Nephron progenitor cell (in vitro differentiated cells): Measurements from ENCODE around the gene RPH3AL.

Experiments
- DNase-seq: peaks from one replicate; pipeline ENCODE4 v3.0.0; 2021
- H3K27ac Mint-ChIP-seq: 2 replicates; pipeline ENCODE4 v1.8.0; 2021; ENCODE audit warnings: mild to moderate bottlenecking, moderate library complexity, mixed read lengths
- H3K27me3 Mint-ChIP-seq: 2 replicates; pipeline ENCODE4 v1.8.0; 2021; ENCODE audit warnings: mild to moderate bottlenecking, low read depth, mixed read lengths; ENCODE audit not compliant: poor library complexity
- H3K36me3 Mint-ChIP-seq: 2 replicates; pipeline ENCODE4 v1.8.0; 2021; ENCODE audit warnings: low read depth, mixed read lengths
- H3K4me1 Mint-ChIP-seq: 2 replicates; pipeline ENCODE4 v1.8.0; 2021; ENCODE audit warnings: mixed read lengths
- H3K4me3 Mint-ChIP-seq: 2 replicates; pipeline ENCODE4 v1.8.0; 2021; ENCODE audit warnings: mild to moderate bottlenecking, moderate library complexity, mixed read lengths
- H3K9me3 Mint-ChIP-seq: 2 replicates; pipeline ENCODE4 v1.8.0; 2021; ENCODE audit warnings: mild to moderate bottlenecking, moderate library complexity, mixed read lengths
- TF ChIP-seq, protein P1 (sequence below): fragments of 200-600 bp; sonication (generic); IDR thresholded peaks from 2 replicates; pipeline ENCODE4 v1.5.0; 2021; ENCODE audit warnings: antibody characterized with exemption

RPH3AL gene

GRCh38 chr17:279776-280175, 72.8 kb downstream of the RPH3AL start:
- TF ChIP-seq, protein P1, sequence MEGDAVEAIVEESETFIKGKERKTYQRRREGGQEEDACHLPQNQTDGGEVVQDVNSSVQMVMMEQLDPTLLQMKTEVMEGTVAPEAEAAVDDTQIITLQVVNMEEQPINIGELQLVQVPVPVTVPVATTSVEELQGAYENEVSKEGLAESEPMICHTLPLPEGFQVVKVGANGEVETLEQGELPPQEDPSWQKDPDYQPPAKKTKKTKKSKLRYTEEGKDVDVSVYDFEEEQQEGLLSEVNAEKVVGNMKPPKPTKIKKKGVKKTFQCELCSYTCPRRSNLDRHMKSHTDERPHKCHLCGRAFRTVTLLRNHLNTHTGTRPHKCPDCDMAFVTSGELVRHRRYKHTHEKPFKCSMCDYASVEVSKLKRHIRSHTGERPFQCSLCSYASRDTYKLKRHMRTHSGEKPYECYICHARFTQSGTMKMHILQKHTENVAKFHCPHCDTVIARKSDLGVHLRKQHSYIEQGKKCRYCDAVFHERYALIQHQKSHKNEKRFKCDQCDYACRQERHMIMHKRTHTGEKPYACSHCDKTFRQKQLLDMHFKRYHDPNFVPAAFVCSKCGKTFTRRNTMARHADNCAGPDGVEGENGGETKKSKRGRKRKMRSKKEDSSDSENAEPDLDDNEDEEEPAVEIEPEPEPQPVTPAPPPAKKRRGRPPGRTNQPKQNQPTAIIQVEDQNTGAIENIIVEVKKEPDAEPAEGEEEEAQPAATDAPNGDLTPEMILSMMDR, result no peak
- Mint-ChIP-seq H3K27ac (peak overlapping the region; percentile 76), H3K4me3 (no peak overlapping the region), H3K4me1 (peaks cover 22% of the 10 kb centered on the region), H3K27me3 (peaks cover 18% of the 10 kb centered on the region), H3K36me3 (peaks cover 45% of the 10 kb centered on the region), H3K9me3 (peaks cover 36% of the 10 kb centered on the region)
- DNase-seq, result no peak

GRCh38 chr17:279331-279730, 73.3 kb downstream of the RPH3AL start:
- peaks cover 45% of the 10 kb centered on the region for H3K36me3 Mint-ChIP-seq
- H3K4me3 Mint-ChIP-seq, result no peak overlapping the region
- peaks cover 21% of the 10 kb centered on the region for H3K27me3 Mint-ChIP-seq
- H3K27ac Mint-ChIP-seq, result peak overlapping the region; percentile 76
- TF ChIP-seq, protein P1, result no peak
- H3K9me3 Mint-ChIP-seq, result peaks cover 36% of the 10 kb centered on the region
- no peak for DNase-seq
- H3K4me1 Mint-ChIP-seq, result peaks cover 22% of the 10 kb centered on the region

DNA sequence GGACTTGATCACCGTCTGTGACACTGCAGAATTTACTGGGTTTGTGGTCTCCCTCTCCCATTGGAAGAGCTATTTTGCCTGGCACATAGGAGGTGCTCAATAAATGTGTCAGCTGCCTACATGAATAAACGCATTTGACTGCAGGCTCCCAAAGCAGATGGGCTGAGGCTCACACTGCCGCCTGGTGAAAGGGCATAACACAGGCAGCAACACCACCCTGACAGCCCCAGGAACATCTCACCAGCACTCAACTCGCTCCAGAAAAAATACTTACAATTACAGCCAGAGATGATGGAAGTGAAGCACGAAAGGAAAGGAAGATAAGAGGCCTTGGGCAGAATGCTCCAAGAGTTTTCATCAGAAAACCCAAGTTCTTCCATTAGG, 73.9 kb downstream of the RPH3AL start:
- H3K4me3 Mint-ChIP-seq, result no peak overlapping the region

GRCh38 chr17:278055-278675, 74.4 kb downstream of the RPH3AL start:
- peaks cover 45% of the 10 kb centered on the region for H3K36me3 Mint-ChIP-seq
- peaks cover 22% of the 10 kb centered on the region for H3K27me3 Mint-ChIP-seq
- no peak overlapping the region for H3K27ac Mint-ChIP-seq
- TF ChIP-seq, protein P1, result no peak
- H3K9me3 Mint-ChIP-seq, result peaks cover 36% of the 10 kb centered on the region
- no peak overlapping the region for H3K4me3 Mint-ChIP-seq
- H3K4me1 Mint-ChIP-seq, result peaks cover 13% of the 10 kb centered on the region
- DNase-seq, result no peak

More for the DNA sequence above, 73.9 kb downstream of the RPH3AL start:
- no peak overlapping the region for H3K27ac Mint-ChIP-seq
- H3K4me1 Mint-ChIP-seq, result peaks cover 17% of the 10 kb centered on the region
- H3K27me3 Mint-ChIP-seq, result peaks cover 22% of the 10 kb centered on the region
- TF ChIP-seq, protein P1, result no peak
- peaks cover 45% of the 10 kb centered on the region for H3K36me3 Mint-ChIP-seq
- H3K9me3 Mint-ChIP-seq, result peaks cover 36% of the 10 kb centered on the region
- DNase-seq, result no peak

DNA sequence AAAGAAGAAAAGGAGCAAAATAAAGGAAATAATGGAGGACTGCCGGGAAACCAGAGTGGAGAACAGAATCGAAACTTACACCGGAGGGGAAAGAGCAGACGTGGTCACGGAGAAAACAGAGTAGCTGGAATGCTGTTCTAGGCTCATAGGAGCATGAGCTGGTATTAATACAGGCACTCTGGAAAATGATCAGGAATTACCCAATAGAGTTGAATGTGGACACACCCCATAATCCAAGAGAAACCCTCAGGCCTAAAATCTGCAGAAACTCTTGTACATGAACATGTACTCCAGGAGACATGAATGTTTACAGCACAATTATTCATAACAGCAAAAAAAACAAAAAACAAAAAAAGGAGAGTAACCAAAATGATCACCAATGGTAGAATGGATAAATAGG, 77.7 kb downstream of the RPH3AL start:
- Mint-ChIP-seq H3K27ac (no peak overlapping the region), H3K4me3 (no peak overlapping the region), H3K36me3 (peaks cover 37% of the 10 kb centered on the region), H3K4me1 (no peaks in the 10 kb centered on the region), H3K9me3 (peaks cover 34% of the 10 kb centered on the region), H3K27me3 (peaks cover 21% of the 10 kb centered on the region)
- DNase-seq, result no peak
- TF ChIP-seq, protein P1, result no peak
